K562 (cell line): ENCODE measurements around the gene FZD4. TPM values are rescaled to one million over a fixed set of nuclear protein-coding genes. Genes with fewer than 3 reads are reported as not detected.

Source experiments
- ATAC-seq: fragments of 200-7000 bp; cut with Tn5 transposase; 3 replicates; pipeline ENCODE4 v1.9.1; 2020; ENCODE audit warnings: moderate library complexity
- BruUV-seq: library from RNA; stranded (reverse); fragments of 400-500 nt; replicated peaks from 2 replicates; lab custom pipeline; 2021; lab: Mats Ljungman, UMichigan
- CTCF ChIA-PET: fragments of 300-600 bp; formaldehyde crosslinking; extraction: SDS; loops from one replicate; lab custom pipeline; 2021; ENCODE audit warnings: low intra/inter-chr PET ratio; lab: Yijun Ruan, JAX
- POLR2A ChIA-PET: fragments of 300-600, 350-650 bp; sonication (Branson Sonifier 250); formaldehyde crosslinking; extraction: SDS; loops from one replicate; lab custom pipeline; 2021; ENCODE audit warnings: antibody characterized with exemption, inconsistent platforms; lab: Yijun Ruan, JAX
- DNase-seq, 4 experiments: peaks; one replicate each; pipeline versions ENCODE4 v3.0.0 to v3.0.0-alpha.2; 2011 to 2018; ENCODE audit warnings: low spot score in 3 of 4, mixed read lengths in 3 of 4; ENCODE audit errors: extremely low read depth in 1 of 4
- FAIRE-seq: peaks from 2 replicates; lab custom pipeline; 2011; peaks lifted over from hg19 to GRCh38; lab: Jason Lieb, UNC
- H2AFZ ChIP-seq: 2 replicates; pipeline ENCODE4 v1.6.0; 2011; ENCODE audit warnings: low read depth, low read length, control low read depth, inconsistent platforms
- H3K27ac ChIP-seq: fragments of 200-600 bp; 3 replicates; pipeline ENCODE4 v1.8.0; 2011; ENCODE audit warnings: low read depth, mild to moderate bottlenecking, control low read depth, inconsistent platforms, low read length, moderate library complexity, mixed read lengths; ENCODE audit errors: extremely low read depth
- H3K27me3 ChIP-seq, 2 experiments: fragments of 300-600 bp in 1 of 2; 2 replicates in 1 of 2; 3 replicates in 1 of 2; pipeline versions ENCODE4 v1.6.0 to v1.8.0; 2011; ENCODE audit warnings: inconsistent platforms in 2 of 2, low read length in 2 of 2, mild to moderate bottlenecking in 1 of 2, mixed read lengths in 1 of 2, moderate library complexity in 1 of 2; ENCODE audit not compliant: control insufficient read depth in 2 of 2, insufficient read depth in 2 of 2
- H3K36me3 ChIP-seq: fragments of 300-600 bp; 3 replicates; pipeline ENCODE4 v1.8.0; 2011; ENCODE audit warnings: mild to moderate bottlenecking, low read length, inconsistent platforms; ENCODE audit not compliant: control insufficient read depth, insufficient read depth
- H3K4me1 ChIP-seq, 2 experiments: fragments of 200-600 bp in 1 of 2; replicated peaks in 1 of 2; 2 replicates in 1 of 2; 3 replicates in 1 of 2; pipeline versions ENCODE4 v1.5.1 to v1.8.0; 2011; ENCODE audit warnings: inconsistent platforms in 2 of 2, low read length in 2 of 2, mild to moderate bottlenecking in 1 of 2, mixed read lengths in 1 of 2, moderate library complexity in 1 of 2; ENCODE audit not compliant: control insufficient read depth in 2 of 2, insufficient read depth in 2 of 2
- H3K4me2 ChIP-seq: 2 replicates; pipeline ENCODE4 v1.6.1; 2011; ENCODE audit warnings: low read length, control low read depth, inconsistent platforms, mixed read lengths; ENCODE audit not compliant: insufficient read depth
- H3K4me3 ChIP-seq: fragments of 200-600 bp; sonication (generic), shearing (Covaris generic); 2 replicates; pipeline ENCODE4 v1.5.1; 2016; ENCODE audit warnings: control low read depth, inconsistent platforms
- H3K79me2 ChIP-seq: fragments of 200-600 bp; 3 replicates; pipeline ENCODE4 v1.8.0; 2011; ENCODE audit warnings: low read length, inconsistent platforms; ENCODE audit not compliant: control insufficient read depth, insufficient read depth
- H3K9ac ChIP-seq, 2 experiments: 2 replicates each; pipeline versions ENCODE4 v1.6.0 to v1.6.1; 2011; ENCODE audit warnings: low read depth in 2 of 2, low read length in 2 of 2, control low read depth in 1 of 2, inconsistent platforms in 1 of 2, mild to moderate bottlenecking in 1 of 2, mixed read lengths in 1 of 2; ENCODE audit not compliant: insufficient read depth in 1 of 2
- H3K9me1 ChIP-seq: one replicate; pipeline ENCODE4 v1.6.0; 2011; ENCODE audit warnings: inconsistent platforms, mild to moderate bottlenecking, low read length, moderate library complexity; ENCODE audit not compliant: control insufficient read depth, insufficient read depth
- H3K9me3 ChIP-seq: replicated peaks from 2 replicates; pipeline ENCODE4 v1.5.1; 2011; ENCODE audit warnings: low read depth, low read length, inconsistent platforms; ENCODE audit not compliant: control insufficient read depth, insufficient read depth
- H4K20me1 ChIP-seq: replicated peaks from 2 replicates; pipeline ENCODE4 v1.6.1; 2011; ENCODE audit warnings: low read length, inconsistent platforms, mixed read lengths; ENCODE audit not compliant: control insufficient read depth, insufficient read depth
- ATF7 ChIP-seq: fragments of 450-650 bp; IDR thresholded peaks from 2 replicates; pipeline ENCODE4 v1.7.1; 2014; ENCODE audit warnings: mild to moderate bottlenecking, moderate library complexity
- CEBPB ChIP-seq: fragments of 450-650 bp; IDR thresholded peaks from 2 replicates; pipeline ENCODE4 v1.6.1; 2016; ENCODE audit warnings: missing genetic modification characterization, missing compliant biosample characterization
- CHCHD3 ChIP-seq: fragments of 250-450 bp; sonication (Bioruptor Pico); IDR thresholded peaks from 2 replicates; pipeline ENCODE4 v2.1.2; 2022; ENCODE audit warnings: mild to moderate bottlenecking
- E2F1 ChIP-seq: sonication (generic); formaldehyde crosslinking; IDR thresholded peaks from 2 replicates; pipeline ENCODE4 v1.8.1; 2023; ENCODE audit warnings: mild to moderate bottlenecking, missing genetic modification reagents, moderate library complexity
- ETS2 ChIP-seq: IDR thresholded peaks from 2 replicates; pipeline ENCODE4 v1.6.1; 2016; ENCODE audit warnings: borderline replicate concordance, missing genetic modification characterization, mild to moderate bottlenecking, moderate library complexity, missing compliant biosample characterization; ENCODE audit not compliant: poor library complexity, severe bottlenecking
- HMBOX1 ChIP-seq: sonication (generic); IDR thresholded peaks from 2 replicates; pipeline ENCODE4 v1.6.1; 2016
- JUND ChIP-seq, 2 experiments: IDR thresholded peaks; 2 replicates in 1 of 2; 3 replicates in 1 of 2; pipeline ENCODE4 v1.6.1; 2011; ENCODE audit warnings: borderline replicate concordance in 2 of 2, low read depth in 2 of 2, low read length in 2 of 2, improper control_type of control experiment in 1 of 2, missing biosample characterization in 1 of 2, missing genetic modification characterization in 1 of 2, missing genetic modification reagents in 1 of 2
- KAT7 ChIP-seq: sonication (generic); formaldehyde crosslinking; IDR thresholded peaks from 2 replicates; pipeline ENCODE4 v1.8.0; 2022; ENCODE audit warnings: missing genetic modification reagents, mild to moderate bottlenecking, borderline replicate concordance
- MAZ ChIP-seq, 2 experiments: fragments of 450-650 bp in 1 of 2; sonication (generic) in 1 of 2; formaldehyde crosslinking; IDR thresholded peaks in 1 of 2; conservative IDR thresholded peaks in 1 of 2; 2 replicates each; pipeline versions ENCODE4 v1.4.0 to v1.5.0; 2020; ENCODE audit warnings: mild to moderate bottlenecking in 1 of 2, missing genetic modification reagents in 1 of 2
- MCM7 ChIP-seq, 2 experiments: fragments of 450-650 bp; IDR thresholded peaks; 2 replicates each; pipeline ENCODE4 v1.6.1; 2016 to 2018
- MECOM ChIP-seq: fragments of 250-450 bp; sonication (Bioruptor Pico); IDR thresholded peaks from 2 replicates; pipeline ENCODE4 v1.8.0; 2022; ENCODE audit warnings: inconsistent platforms
- MTA2 ChIP-seq: fragments of 450-650 bp; IDR thresholded peaks from 2 replicates; pipeline ENCODE4 v1.6.1; 2016; ENCODE audit warnings: low read depth
- NFE2L1 ChIP-seq: fragments of 450-650 bp; IDR thresholded peaks from 2 replicates; pipeline ENCODE4 v1.6.1; 2016; ENCODE audit warnings: missing genetic modification characterization, low read depth, mild to moderate bottlenecking, missing compliant biosample characterization, moderate library complexity, borderline replicate concordance
- NRF1 ChIP-seq, 2 experiments: fragments of 450-650 bp; IDR thresholded peaks in 1 of 2; conservative IDR thresholded peaks in 1 of 2; 2 replicates each; pipeline ENCODE4 v1.6.1; 2014; ENCODE audit warnings: mild to moderate bottlenecking in 2 of 2
- PCBP2 ChIP-seq: fragments of 200-400 bp; formaldehyde crosslinking; IDR thresholded peaks from 2 replicates; pipeline ENCODE4 v1.6.1; 2018; ENCODE audit warnings: low read length, low read depth, mild to moderate bottlenecking, moderate library complexity; ENCODE audit not compliant: poor library complexity, severe bottlenecking
- SRSF9 ChIP-seq: fragments of 200-400 bp; formaldehyde crosslinking; IDR thresholded peaks from 2 replicates; pipeline ENCODE4 v1.6.1; 2017; ENCODE audit warnings: low read depth, low read length, borderline replicate concordance
- TEAD1 ChIP-seq, 2 experiments: fragments of 450-650 bp in 1 of 2; sonication (generic) in 1 of 2; formaldehyde crosslinking; IDR thresholded peaks; 2 replicates each; pipeline versions ENCODE4 v1.4.0 to v1.8.0; 2020 to 2022; ENCODE audit warnings: mild to moderate bottlenecking in 2 of 2, missing genetic modification reagents in 1 of 2
- YBX1 ChIP-seq: fragments of 450-650 bp; IDR thresholded peaks from 2 replicates; pipeline ENCODE4 v1.7.1; 2016; ENCODE audit warnings: mild to moderate bottlenecking
- ZNF197 ChIP-seq: fragments of 200-800 bp; sonication (Bioruptor generic); IDR thresholded peaks from 2 replicates; pipeline ENCODE4 v1.6.1; 2016; ENCODE audit warnings: low read depth, missing genetic modification characterization, missing compliant biosample characterization
- ZNF589 ChIP-seq: fragments of 200-800 bp; sonication (Bioruptor generic); IDR thresholded peaks from 2 replicates; pipeline ENCODE4 v1.6.1; 2016; ENCODE audit warnings: low read depth, missing genetic modification characterization, missing compliant biosample characterization
- WGBS: fragments of 100-300 bp; shearing (Covaris generic); methylation state at CpG from one replicate; pipeline ENCODE4 v1.1.6; 2016; ENCODE audit warnings: low coverage, mixed read lengths; ENCODE audit not compliant: insufficient coverage; ENCODE audit errors: missing lambda C conversion rate; 5-methylcytosine and 5-hydroxymethylcytosine counted together
- in situ Hi-C: fragments of 300-500 bp; cut with MboI; formaldehyde crosslinking; loops from 4 replicates; pipeline ENCODE4 v1.15.0; 2018; ENCODE audit warnings: inconsistent platforms, mixed read lengths
- intact Hi-C: fragments of 100-400 bp; cut with micrococcal nuclease; formaldehyde crosslinking; loops from 2 replicates; pipeline ENCODE4 v1.14.2; 2022
- polyA plus RNA-seq, 8 experiments: library from polyadenylated mRNA; depleted of rRNA in 4 of 8; stranded (reverse) in 5 of 8; unstranded in 3 of 8; fragments of >200 nt; fragmentation: Nextera tagmentation in 2 of 8; fragmentation: Illumina TruSeq in 1 of 8; extraction: Ambion mirVana in 2 of 8; extraction: Trizol in 1 of 8; gene quantifications; 2 replicates each; pipeline versions ENCODE4 v1.2.1 to v1.2.3, GENCODE V29; 2011 to 2014; ENCODE audit warnings: inconsistent platforms in 1 of 8, missing spikeins in 1 of 8
- total RNA-seq, 7 experiments: library from RNA; depleted of rRNA in 6 of 7; stranded (reverse); fragments of >200 nt in 6 of 7; fragmentation: Illumina TruSeq in 2 of 7; extraction: Trizol in 2 of 7; gene quantifications; 2 replicates each; pipeline versions ENCODE4 v1.2.1 to v1.2.3, GENCODE V29; 2011 to 2021; ENCODE audit warnings: low replicate concordance in 1 of 7

Gene FZD4
- total and polyA plus RNA-seq, 9 of the 15 experiments (the other 6 are each of a cell fraction or from before 2014, with no cell fraction given) = 1.2 to 7.9 (median 5.8) TPM

GRCh38 chr11:86941871-86942599, 13.2 kb downstream of the FZD4 start:
- Histone ChIP-seq H3K9ac (no peak overlapping the region), H3K4me2 (no peak overlapping the region)
- TF ChIP-seq SRSF9 (no peak), ATF7 (peak; percentile 44; the same call in 1 of the 2 replicates), HMBOX1 (no peak), E2F1 (CRISPR knock-in tag) (no peak), ETS2 (tag) (no peak), MCM7 (IDR thresholded peaks at IDR 0.05) (no peak), TEAD1 (CRISPR knock-in tag; IDR thresholded peaks at IDR 0.05) (0 out of 4 replicates have a peak, but pooled peaks of 1 of the 2 experiments have one; percentile 6), YBX1 (no peak), KAT7 (CRISPR knock-in tag) (no peak), MECOM (CRISPR knock-in tag) (no peak), NRF1 (conservative IDR thresholded peaks at IDR 0.05 in 1 of 2, IDR thresholded peaks at IDR 0.05 in 1 of 2) (no peak), ZNF589 (no peak), ZNF197 (CRISPR knock-in tag) (no peak), PCBP2 (no peak), MTA2 (no peak), CHCHD3 (CRISPR knock-in tag) (no peak), JUND (IDR thresholded peaks at IDR 0.05; ENCODE audit: borderline replicate concordance, low read depth, low read length) (0 out of 2 replicates have a peak, but pooled peaks have one; percentile 18), JUND (tag; IDR thresholded peaks at IDR 0.05; ENCODE audit: borderline replicate concordance, low read depth, low read length) (no peak), NFE2L1 (tag) (no peak), MAZ (CRISPR knock-in tag; conservative IDR thresholded peaks at IDR 0.05 in 1 of 2, IDR thresholded peaks at IDR 0.05 in 1 of 2) (0 out of 4 replicates have a peak, but pooled peaks of 1 of the 2 experiments have one; percentile 21), CEBPB (tag) (peak; percentile 69)

More at GRCh38 chr11:86941871-86942599, 13.2 kb downstream of the FZD4 start:
- intact Hi-C loops (no loop called here), in situ Hi-C loops (loop anchor here (5.0 kb wide), 1 partner anchor 360 kb away; no protein-coding TSS in a partner anchor)
- FAIRE-seq (no peak), DNase-seq (no peak), ATAC-seq (no peak)
- 46% methylated on average over 4 of the region's 4 CpGs for WGBS
- H3K27ac ChIP-seq = no peak overlapping the region
- H2AFZ ChIP-seq = no peak overlapping the region
- H3K9me3 ChIP-seq = no peaks in the 10 kb centered on the region
- no peak overlapping the region for H3K4me3 ChIP-seq
- POLR2A ChIA-PET = interaction anchor here (0.6 kb wide), 1 partner anchor 96 kb away, joined by 3 read pairs; the partner anchor contains the start of gene TMEM135
- H3K9me1 ChIP-seq = no peaks in the 10 kb centered on the region
- no peaks in the 10 kb centered on the region for H4K20me1 ChIP-seq
- H3K4me1 ChIP-seq = peaks cover 15 to 37% of the 10 kb centered on the region in 2 experiments
- CTCF ChIA-PET = no interaction called here
- H3K36me3 ChIP-seq = 0 out of 3 replicates have a peak, but pooled peaks cover 2% of the 10 kb centered on the region
- H3K27me3 ChIP-seq = no peaks in the 10 kb centered on the region
- no TSS peak for BruUV-seq
- H3K79me2 ChIP-seq = 0 out of 3 replicates have a peak, but pooled peaks cover 3% of the 10 kb centered on the region
